ENCODE measurements around the gene NBL1.
"Not testable (repeated sequence)": the region's sequence is repeated elsewhere in the genome, so short reads cannot be mapped to it uniquely, and the experiment has no call there.

The NBL1 gene

DNA sequence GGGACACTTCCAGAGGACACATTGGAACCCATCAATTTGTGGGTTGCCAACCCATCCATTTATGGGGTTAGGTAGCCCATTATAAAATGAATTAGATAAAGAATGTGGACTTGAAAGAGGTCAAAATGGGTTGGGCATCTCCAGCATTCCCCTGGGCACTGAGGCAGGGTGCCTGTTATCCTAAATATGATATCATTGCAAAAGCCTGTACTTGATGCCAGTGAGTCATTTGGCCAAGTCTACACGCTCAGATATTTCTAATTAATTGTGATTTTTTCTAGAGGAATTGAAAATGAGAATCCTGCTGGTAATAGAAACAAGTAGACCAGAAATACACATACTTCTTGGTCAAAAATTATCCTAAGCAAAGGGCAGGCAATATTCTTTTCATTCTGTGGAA, 21.9 kb upstream of the NBL1 start:
- no peak for DNase-seq

DNA sequence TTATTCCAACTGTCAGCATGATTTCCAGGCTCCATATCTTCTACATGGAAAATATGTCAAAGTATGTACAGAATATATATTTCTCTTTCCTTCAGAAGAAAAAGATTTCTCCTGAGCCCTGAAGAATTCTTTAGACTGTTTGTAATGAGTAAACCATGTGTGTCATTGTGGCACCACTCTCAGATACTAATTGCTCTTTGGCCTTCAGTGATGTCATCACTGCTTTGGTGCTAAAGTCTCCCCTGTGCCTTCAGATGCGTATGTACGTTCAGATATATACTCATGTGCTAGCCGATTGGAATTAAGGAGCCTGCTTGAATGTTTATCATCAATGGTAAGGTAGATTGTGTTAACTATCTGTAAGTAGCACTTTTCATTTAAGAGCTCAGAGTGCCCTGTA, 20.6 kb upstream of the NBL1 start:
- DNase-seq: no peak

DNA sequence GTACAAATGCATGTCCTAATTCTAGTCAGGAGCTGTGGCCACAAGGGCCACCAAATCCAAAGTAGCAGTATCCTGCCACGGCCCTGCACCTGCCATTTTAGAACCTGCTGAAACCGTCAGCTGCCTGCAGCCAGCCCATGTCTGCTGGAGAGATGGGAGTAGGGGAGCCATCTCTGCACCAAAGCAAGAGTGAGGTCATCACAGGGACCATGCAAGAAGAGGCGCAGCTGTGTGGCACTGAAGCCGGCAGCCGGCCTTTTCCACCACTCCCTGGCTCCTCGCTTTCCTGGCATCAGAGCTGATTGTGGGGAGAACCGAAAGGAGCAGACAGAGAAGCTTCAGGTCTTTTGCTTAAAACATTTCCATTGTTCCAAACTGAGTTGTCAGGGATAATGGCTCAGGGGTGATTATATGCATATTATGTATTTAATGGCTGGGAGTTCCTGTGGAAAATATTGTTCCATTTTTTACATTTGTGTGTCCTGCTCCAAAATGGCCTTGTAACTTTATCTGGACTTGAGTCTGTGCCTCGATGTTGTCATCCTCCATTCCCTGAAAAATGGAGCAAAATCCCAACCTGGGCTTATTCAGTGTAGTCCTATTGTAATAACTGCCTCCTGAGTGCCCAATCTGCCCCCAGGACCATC, 18.7 kb upstream of the NBL1 start:
- DNase-seq: no peak

DNA sequence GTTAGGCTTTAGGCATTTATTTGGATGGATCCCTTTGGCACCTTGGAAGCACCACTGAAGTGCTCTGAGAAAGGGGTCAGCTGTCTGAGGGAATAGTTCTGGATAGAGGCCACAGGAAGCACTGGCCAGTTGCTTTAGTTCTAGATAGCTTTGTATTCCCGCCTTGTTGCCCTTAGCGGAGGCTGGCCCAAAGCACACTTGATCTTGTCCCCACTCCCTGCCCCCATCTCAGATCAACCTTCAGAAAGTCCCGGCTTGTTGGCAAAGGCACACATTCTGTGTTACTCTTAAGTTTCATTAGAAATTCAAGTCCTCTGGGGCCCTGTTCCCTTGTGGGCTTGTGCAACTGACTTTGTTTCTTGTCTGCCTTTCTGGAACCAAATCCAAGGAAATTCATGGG, 15.2 kb upstream of the NBL1 start:
- DNase-seq: no peak

DNA sequence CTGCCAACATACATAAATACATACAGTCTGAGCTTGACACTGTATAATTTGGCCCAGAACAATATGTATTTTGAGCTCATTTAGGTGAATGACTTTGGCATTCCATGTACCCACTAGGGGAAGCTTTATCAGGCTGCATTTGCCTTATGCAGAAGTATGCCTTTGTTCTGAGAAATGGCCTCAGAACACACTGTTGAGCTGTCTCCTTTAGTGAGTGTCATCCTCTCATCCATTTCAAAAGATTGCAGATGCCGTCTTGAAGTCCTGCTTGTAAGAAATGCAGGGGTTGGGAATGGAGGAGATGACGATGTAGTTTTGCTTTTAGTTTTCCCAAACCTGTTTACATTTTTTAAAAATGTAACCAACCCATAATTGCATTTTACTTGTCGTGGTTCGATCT, 14.8 kb upstream of the NBL1 start:
- no peak for DNase-seq

DNA sequence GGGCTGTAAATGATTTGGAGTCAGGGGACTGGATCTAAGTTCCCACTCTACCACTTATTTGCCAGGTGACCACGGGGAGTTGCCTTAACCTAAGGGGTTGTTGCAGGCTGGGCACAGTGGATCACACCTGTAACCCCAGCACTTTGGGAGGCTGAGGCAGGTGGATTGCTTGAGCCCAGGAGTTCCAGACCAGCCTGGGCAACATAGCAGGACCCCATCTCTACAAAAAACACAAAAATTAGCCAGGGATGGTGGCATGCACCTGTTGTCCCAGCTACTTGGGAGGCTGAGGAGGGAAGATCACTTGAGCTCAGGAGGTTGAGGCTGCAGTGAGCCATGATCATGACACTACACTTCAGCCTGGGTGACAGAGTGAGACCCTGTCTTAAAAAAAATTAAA, 13.9 kb upstream of the NBL1 start:
- not testable (repeated sequence) for DNase-seq

DNA sequence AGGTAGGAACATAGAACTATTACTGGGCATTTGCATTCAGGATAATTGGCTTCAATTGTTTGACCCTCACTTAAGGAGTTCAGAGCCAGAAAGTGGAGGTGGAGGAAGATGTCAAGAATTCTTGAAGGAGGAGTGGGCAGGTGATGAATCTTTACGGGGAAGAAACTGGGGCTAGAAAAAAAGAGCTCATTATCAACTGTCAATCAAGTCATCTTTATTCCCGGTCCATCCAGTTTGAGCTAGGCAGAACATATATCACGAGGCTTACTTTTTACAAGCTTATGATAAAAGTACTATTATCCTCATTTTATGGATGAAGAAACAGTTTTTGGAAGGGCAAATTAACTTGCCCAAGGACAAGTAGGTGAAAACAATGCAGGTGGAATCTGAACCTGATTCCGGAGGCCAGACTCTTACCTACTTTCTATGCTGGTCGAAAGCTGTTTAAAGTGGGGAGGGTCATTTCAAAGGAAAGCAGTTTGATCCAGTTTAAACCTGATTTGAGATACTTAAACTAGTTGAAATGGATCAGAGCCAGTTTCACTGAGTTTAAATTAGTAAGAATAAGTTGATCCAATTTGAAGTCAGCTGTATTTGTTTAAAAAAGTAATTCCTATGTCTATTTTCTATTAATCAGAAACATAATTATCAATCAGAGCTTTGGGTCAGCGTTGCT, 13.3 kb upstream of the NBL1 start:
- DNase-seq: no peak

DNA sequence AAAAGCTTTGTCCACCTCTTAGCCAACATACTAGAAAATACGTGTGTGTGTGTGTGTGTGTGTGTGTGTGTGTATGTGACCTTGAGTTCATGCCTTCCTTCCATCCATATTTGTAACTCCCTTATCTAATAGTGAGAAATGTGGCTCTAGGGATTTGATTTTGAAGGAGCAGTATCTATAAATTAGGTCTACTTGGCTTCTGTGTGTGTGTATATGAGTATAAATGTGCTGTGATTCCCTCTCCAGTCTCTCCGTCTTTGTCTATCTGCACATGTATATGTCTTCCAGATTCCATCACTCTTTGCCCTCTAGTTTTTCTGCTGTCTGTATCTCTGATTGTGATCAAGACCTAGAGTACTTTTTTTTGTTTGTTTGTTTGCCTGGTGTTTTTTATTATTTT, 11.9 kb upstream of the NBL1 start:
- DNase-seq: no peak

DNA sequence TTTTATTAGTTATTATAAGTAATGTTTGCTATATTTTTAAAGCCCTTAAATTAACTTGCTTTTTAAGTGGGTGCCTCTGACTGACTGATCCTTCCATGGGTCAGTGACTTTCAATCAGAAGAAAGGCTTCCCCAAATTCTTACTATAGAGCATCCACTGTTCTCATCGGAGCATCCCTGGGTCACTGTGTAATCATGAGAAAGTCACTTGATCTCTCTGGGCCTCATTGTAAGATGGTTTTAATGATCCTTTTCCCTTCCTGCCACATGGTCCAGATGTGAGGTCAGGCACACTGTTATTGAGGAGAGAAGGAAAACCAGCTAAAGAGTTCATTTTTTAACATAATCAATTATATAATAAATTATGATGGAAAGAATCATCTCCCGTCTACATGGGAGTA, 11.0 kb upstream of the NBL1 start:
- DNase-seq: no peak

DNA sequence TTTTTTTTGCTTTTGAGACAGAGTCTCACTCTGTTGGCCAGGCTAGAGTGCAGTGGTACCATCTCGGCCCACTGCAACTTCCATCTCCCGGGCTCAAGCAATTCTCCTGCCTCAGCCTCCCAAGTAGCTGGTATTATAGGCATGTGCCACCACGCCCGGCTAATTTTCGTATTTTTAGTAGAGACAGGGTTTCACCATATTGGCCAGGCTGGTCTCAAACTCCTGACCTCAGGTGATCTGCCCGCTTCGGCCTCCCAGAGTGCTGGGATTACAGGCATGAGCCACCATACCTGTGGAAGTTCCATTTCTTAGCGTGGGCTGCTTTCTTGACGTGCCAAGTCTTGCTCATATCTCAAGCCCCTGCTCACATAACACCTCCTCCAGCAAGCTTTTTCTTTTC, 9.0 kb upstream of the NBL1 start:
- not testable (repeated sequence) for DNase-seq

DNA sequence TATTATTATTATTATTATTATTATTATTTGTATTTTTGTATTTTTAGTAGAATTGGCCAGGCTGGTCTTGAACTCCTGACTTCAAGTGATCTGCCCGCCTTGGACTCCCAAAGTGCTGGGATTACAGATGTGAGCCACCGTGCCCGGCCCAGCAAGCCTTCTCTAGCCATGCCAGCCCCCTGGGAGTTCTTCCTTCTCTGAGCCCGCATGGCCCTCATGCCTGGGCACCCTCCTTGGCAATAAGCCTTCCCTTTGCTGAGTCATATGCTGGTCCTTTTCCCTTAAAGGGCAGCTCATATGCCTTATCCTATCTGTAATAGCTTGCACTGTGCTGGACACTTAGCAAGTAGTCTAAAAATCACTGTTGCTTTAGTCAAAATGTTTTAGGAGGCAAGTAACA, 8.5 kb upstream of the NBL1 start:
- DNase-seq: no peak

DNA sequence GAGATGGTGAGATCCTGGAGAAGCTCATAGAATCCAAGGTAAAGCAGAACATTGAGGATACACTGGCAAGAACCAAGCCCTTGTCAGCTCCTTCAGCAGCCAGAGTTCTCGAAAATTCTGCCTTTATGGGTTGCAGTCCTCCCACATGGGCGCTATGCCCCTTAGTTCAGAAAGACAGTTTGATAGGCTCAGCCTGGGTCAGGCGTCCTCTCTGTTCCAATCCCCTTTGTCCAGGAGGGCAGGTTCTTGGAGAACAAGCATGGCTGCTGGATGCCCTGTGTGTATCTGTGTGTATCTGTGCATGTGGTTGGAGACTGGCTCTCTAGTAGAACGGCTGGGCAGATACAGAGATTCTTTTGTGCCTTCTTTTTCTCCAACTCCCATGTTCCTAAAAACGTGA, 8.0 kb upstream of the NBL1 start:
- DNase-seq: no peak

DNA sequence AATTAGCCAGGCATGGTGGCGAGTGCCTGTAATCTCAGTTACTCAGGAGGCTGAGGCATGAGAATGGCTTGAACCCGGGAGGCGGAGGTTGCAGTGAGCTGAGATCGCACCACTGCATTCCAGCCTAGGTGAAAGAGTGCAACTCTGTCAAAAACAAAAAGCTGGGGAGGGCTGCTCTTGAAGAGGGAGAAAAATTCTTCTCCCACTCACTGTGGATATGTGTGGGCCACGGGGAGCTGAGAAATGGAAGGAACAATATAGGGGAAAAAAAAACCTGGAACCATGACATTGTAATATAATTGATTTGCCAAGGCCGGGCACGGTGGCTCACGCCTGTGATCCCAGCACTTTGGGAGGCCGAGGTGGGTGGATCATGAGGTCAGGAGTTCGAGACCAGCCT, 7.4 kb upstream of the NBL1 start:
- not testable (repeated sequence) for DNase-seq

DNA sequence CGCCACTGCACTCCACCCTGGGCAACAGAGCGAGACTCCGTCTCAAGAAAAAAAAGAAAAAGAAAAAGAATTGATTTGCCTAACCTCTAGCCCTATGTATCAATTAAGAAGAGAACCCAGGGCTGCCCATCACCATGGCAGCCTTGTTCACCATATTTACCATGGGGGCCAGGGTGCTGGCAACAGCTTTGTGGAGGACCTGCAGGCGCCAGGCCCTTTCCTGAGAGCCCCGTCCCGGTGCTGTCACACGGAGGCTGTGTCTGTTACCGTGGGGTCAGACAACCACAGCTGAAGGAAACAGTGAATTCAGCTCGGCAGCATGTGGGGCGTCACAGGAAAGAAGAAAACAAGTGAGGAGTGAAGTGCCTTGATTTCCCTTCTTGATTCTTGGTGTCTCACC, 6.5 kb upstream of the NBL1 start:
- no peak for DNase-seq

DNA sequence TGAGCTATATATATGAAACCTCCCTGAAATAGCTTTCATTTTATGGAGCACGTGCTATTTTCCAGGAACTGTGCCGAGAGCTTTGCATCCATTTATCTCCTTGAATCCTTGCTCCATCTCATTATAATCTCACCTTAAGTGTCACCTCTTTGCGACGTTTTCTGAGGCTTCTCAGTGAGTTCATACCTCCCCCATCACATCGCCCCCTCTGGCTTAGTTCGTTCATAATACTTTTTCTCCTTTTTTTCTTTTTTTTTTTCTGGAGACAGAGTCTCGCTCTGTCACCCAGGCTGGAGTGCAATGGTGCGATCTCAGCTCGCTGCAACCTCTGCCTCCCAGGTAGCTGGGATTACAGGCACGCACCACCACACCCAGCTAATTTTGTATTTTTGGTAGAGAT, 4.9 kb upstream of the NBL1 start:
- DNase-seq: not testable (repeated sequence)

DNA sequence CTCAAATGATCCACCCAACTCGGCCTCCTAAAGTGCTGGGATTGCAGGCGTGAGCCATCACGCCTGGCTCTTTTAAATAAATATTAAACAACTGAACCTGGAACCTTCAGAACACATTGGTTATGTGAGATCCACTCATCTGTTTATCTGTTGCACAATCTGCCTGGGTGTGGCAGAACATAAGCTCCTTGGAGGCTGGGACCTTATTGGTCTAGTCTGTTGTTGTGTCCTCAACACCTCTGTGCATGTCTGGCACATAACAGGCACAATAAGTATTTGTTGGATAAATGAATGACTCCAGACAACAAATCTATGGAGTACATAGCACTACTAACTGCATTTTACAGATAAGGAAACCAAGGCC, 4.1 kb upstream of the NBL1 start:
- DNase-seq: no peak

DNA sequence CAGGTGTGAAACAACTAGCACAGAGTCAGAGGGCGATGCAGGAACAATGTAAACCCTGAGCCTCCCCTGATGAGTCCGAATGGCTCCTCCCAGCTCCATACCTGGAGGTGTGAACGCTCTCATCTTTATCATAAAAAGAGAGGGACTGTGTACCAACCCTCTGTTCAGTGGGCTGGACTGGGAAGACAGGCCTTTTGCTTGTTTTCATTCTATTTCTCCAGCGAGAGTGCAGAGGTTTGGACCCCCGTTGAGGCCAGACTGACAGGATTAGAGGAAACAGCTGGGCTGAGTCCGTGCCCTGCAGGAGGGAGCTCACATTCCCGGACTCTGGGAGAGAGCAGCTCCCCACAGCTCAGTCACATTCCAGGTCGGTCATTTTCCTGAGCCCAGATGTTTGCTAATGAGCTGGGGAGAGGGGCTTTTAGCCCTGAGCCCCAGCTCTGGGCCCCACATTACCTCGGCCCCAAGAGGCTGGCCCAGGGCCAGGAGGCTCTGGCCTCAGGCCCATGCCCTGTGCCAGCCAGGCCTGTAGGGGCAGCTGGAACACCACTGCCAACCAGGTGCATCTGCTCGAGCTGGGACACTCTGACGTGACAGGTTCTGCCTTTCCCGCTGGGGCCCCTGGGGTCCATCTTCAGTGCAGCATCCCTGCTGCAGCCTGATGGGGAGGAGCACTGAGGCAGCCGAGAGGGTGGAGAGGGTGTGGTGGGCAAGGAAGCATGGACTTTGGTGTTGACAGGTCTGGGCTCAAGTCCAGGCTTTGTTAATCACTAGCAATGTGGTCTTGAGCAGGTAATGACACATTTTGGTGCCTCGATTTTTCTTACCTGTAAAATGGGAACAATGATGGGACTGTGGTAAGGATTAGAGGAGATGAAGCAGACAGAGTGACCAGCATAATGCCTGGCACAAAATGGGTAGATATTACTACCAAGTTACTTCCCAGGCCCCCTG, 3.5 kb upstream of the NBL1 start:
- no peak for DNase-seq

DNA sequence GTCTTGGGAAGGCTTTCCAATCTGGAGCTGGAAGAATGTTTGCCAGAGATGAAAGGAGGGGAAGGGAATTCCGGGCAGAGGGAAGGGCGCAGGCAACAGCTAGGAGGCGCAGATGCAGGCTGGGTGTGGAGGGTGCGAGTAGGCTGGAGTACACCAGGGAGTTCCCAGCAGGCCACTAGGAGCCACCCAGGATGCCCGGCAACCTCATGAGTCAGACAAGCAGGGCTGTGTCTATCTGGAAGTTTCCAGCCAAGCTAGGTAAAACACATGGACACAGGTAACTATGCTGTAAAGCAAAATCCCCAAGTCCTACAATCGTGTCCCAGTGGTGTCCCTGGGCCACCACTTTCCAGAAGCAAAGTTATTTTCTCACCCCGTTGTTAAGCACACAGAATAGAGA, 990 bp upstream of the NBL1 start:
- DNase-seq: no peak

DNA sequence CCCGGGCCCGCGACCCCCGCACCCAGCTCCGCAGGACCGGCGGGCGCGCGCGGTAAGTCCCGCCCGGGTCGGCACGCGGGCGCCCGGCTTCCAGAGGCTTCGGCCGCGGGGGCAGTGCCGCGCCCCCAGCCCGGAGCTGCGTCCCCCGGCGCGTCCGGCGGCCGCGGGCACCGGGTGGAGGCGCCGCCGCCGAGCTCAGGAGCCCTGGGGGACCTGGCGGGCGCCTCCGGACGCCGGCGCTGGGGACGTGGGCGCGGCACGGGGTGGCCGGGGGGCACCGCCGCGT, 227 bp downstream of the NBL1 start:
- DNase-seq: no peak

DNA sequence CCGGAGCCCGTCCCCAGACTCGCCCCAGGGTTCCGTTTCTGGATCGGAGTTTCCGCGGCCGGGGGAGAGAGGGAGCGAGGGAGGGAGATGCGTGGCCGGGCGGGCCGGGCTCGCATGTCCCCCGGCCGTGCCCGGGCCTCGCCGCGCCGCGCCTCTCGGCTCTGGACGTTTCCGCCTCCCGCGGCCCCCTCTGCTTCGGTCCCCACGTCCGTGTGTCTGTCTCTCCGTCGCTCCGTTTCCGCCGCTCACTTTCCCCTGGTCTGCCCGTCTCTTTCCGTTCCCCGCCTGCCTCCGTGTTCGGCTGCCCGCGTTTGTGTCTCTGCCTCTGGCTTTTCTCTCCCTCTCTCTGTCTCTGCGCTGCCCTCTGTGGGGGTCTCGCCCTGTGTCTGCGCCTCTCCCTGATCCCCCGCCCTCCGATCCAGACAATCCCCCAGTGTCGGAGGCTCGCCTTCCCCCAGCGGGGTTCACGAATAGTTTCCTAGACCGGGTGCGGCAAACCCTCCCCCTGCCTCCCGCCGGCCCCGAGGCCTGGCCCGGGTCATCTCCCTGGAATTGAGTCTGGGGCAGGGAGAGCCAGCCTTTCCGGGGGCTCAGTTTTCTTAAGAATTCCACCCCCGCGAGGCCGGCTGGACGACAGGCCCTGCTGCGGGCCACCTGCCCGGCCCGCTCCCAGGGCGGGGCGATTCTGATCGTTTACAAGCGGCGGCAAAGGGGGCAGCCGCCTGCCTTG, 735 bp downstream of the NBL1 start:
- DNase-seq: no peak

DNA sequence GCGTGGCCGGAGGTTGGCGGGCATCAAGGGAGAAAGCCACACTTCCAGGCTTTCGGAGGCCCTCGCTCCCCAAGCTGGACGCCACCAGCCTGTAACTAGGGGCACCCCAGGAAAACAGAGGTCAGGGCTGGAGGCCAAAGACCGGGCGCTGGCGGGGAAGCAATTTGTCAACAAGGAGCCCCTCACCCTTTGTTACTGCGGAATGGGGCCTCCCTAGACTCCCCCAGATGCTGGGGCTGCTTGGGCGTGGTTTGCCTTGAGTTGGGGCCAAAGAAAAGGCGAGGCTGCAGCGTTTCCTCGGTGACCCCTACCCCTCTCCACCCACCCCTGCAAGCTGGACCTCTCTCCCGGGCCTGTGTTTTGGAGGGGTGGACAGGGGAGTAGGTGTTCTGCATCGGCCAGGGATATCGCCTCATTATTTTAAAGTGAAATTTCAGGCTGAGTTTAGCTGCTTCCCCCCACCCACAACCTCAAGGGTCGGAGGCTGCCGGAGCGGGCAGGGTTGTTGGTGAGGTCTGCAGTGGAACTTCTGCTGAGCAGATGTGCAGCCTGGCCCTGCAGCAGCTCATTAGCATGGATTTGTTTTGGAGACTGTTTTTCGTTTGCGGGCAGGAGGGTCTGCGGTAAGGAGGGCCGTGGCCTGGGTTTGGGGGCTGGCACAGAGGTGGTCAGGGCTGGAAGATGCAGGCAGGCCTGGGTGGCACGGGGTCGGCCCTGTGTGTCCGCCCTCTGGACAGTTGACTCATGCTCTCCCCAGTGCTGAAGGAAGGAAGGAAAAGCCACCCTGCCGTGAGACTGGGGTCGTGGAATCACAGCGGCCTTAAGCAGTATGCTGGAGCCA, 1.5 kb downstream of the NBL1 start:
- DNase-seq: no peak
